WTC11 (cell line): ENCODE data around the gene ZMIZ1. TPM values are rescaled to one million over a fixed set of nuclear protein-coding genes. Genes with fewer than 3 reads are reported as not detected.
A peak's percentile ranks its signal among the peaks of the same experiment; 100 is the strongest.

Experiments
- ATAC-seq: fragments of 200-7000 bp; cut with Tn5 transposase; 2 replicates; pipeline ENCODE4 v1.10.0; 2021; ENCODE audit warnings: mild to moderate bottlenecking, moderate library complexity
- CTCF ChIA-PET: fragments of 300-600 bp; sonication (Branson Sonifier 250); formaldehyde crosslinking; loops from one replicate; lab custom pipeline; 2021; ENCODE audit warnings: antibody characterized with exemption; lab: Charles Lee
- POLR2A ChIA-PET: fragments of 350-600 bp; sonication (Branson Sonifier 250); formaldehyde crosslinking; loops from one replicate; lab custom pipeline; 2021; ENCODE audit warnings: antibody characterized with exemption; lab: Charles Lee
- DNase-seq: peaks from one replicate; pipeline ENCODE4 v3.0.0; 2021; ENCODE audit warnings: low spot score
- H3K27ac Mint-ChIP-seq: 2 replicates; pipeline ENCODE4 v1.8.0; 2021; ENCODE audit warnings: mixed read lengths
- H3K27me3 Mint-ChIP-seq: 2 replicates; pipeline ENCODE4 v1.8.0; 2021; ENCODE audit warnings: low read depth, mild to moderate bottlenecking, moderate library complexity, mixed read lengths
- H3K36me3 Mint-ChIP-seq: 2 replicates; pipeline ENCODE4 v1.8.0; 2021; ENCODE audit warnings: mixed read lengths
- H3K4me1 Mint-ChIP-seq: 2 replicates; pipeline ENCODE4 v1.8.0; 2022; ENCODE audit warnings: mixed read lengths
- H3K4me3 Mint-ChIP-seq: 2 replicates; pipeline ENCODE4 v1.8.0; 2021; ENCODE audit warnings: mild to moderate bottlenecking, moderate library complexity, mixed read lengths
- H3K9me3 Mint-ChIP-seq: 2 replicates; pipeline ENCODE4 v1.8.0; 2021; ENCODE audit warnings: mixed read lengths
- AFF4 ChIP-seq: sonication (generic); formaldehyde crosslinking; IDR thresholded peaks from 2 replicates; pipeline ENCODE4 v1.8.1; 2023; ENCODE audit warnings: mild to moderate bottlenecking, missing genetic modification reagents, borderline replicate concordance
- AR ChIP-seq: fragments of 250-450 bp; sonication (Bioruptor Pico); IDR thresholded peaks from 2 replicates; pipeline ENCODE4 v1.9.0; 2021; ENCODE audit warnings: mild to moderate bottlenecking
- ATF1 ChIP-seq: sonication (generic); formaldehyde crosslinking; IDR thresholded peaks from 2 replicates; pipeline ENCODE4 v1.8.1; 2023; ENCODE audit warnings: mild to moderate bottlenecking, moderate library complexity, missing genetic modification reagents
- CREB1 ChIP-seq: sonication (generic); formaldehyde crosslinking; IDR thresholded peaks from 2 replicates; pipeline ENCODE4 v1.8.0; 2023; ENCODE audit warnings: mild to moderate bottlenecking, missing genetic modification reagents
- CTCF ChIP-seq: fragments of 200-600 bp; IDR thresholded peaks from 2 replicates; pipeline ENCODE4 v1.8.0; 2022; ENCODE audit warnings: antibody characterized with exemption
- ERG ChIP-seq: fragments of 250-450 bp; sonication (Bioruptor Pico); IDR thresholded peaks from 2 replicates; pipeline ENCODE4 v1.8.0; 2021; ENCODE audit warnings: mild to moderate bottlenecking
- FOXK1 ChIP-seq: sonication (generic); formaldehyde crosslinking; IDR thresholded peaks from 2 replicates; pipeline ENCODE4 v1.8.0; 2022; ENCODE audit warnings: mild to moderate bottlenecking, moderate library complexity, missing genetic modification reagents
- FOXP4 ChIP-seq: sonication (generic); formaldehyde crosslinking; IDR thresholded peaks from 2 replicates; pipeline ENCODE4 v1.8.0; 2022; ENCODE audit warnings: mild to moderate bottlenecking, missing genetic modification reagents
- HMGA2 ChIP-seq: fragments of 250-450 bp; sonication (Bioruptor Pico); IDR thresholded peaks from 2 replicates; pipeline ENCODE4 v1.4.0; 2021; ENCODE audit warnings: mild to moderate bottlenecking, moderate library complexity
- JAZF1 ChIP-seq: fragments of 250-450 bp; sonication (Bioruptor Pico); IDR thresholded peaks from 2 replicates; pipeline ENCODE4 v1.9.0; 2021; ENCODE audit warnings: moderate library complexity, mild to moderate bottlenecking, inconsistent platforms
- JUN ChIP-seq: sonication (generic); formaldehyde crosslinking; IDR thresholded peaks from 2 replicates; pipeline ENCODE4 v1.8.0; 2023; ENCODE audit warnings: mild to moderate bottlenecking, missing genetic modification reagents
- PRRX2 ChIP-seq: fragments of 250-450 bp; sonication (Bioruptor Pico); IDR thresholded peaks from 2 replicates; pipeline ENCODE4 v1.8.0; 2021; ENCODE audit warnings: mild to moderate bottlenecking
- ZBTB43 ChIP-seq: sonication (generic); formaldehyde crosslinking; IDR thresholded peaks from 2 replicates; pipeline ENCODE4 v1.8.1; 2023; ENCODE audit warnings: mild to moderate bottlenecking, missing genetic modification reagents
- ZNF121 ChIP-seq: sonication (generic); formaldehyde crosslinking; IDR thresholded peaks from 2 replicates; pipeline ENCODE4 v1.8.0; 2023; ENCODE audit warnings: missing genetic modification reagents
- ZNF396 ChIP-seq: fragments of 250-450 bp; sonication (Bioruptor Pico); IDR thresholded peaks from 2 replicates; pipeline ENCODE4 v1.8.0; 2021; ENCODE audit warnings: mild to moderate bottlenecking, moderate library complexity, borderline replicate concordance
- ZNF416 ChIP-seq: fragments of 250-450 bp; sonication (Bioruptor Pico); IDR thresholded peaks from 2 replicates; pipeline ENCODE4 v1.9.0; 2021; ENCODE audit warnings: mild to moderate bottlenecking, inconsistent platforms
- ZNF512 ChIP-seq: sonication (generic); formaldehyde crosslinking; IDR thresholded peaks from 2 replicates; pipeline ENCODE4 v1.8.1; 2022; ENCODE audit warnings: missing genetic modification reagents, borderline replicate concordance
- total RNA-seq: library from RNA; stranded (reverse); gene quantifications from 3 replicates; pipeline ENCODE4 v1.2.3, GENCODE V29; 2021

ZMIZ1 gene
- total RNA-seq, 1 experiment from 2014 or later: 44.4 TPM

GRCh38 chr10:79116368-79116767, 47.6 kb downstream of the ZMIZ1 start (continued):
- no peak for TF ChIP-seq AR (CRISPR knock-in tag)
- TF ChIP-seq ZNF396 (CRISPR knock-in tag): no peak
- TF ChIP-seq JAZF1 (CRISPR knock-in tag): no peak
- no peak for TF ChIP-seq ATF1 (CRISPR knock-in tag)
- no peak for TF ChIP-seq FOXK1 (CRISPR knock-in tag)
- no peak for TF ChIP-seq JUN (CRISPR knock-in tag)
- no peak for TF ChIP-seq ZNF512 (CRISPR knock-in tag)
- TF ChIP-seq HMGA2: no peak
- no peak for TF ChIP-seq ZNF416 (CRISPR knock-in tag)
- TF ChIP-seq ZNF121 (CRISPR knock-in tag): no peak

GRCh38 chr10:79116801-79117723, 48.3 kb downstream of the ZMIZ1 start:
- ChIA-PET CTCF (interaction anchor here (1.7 kb wide), 1 partner anchor 13 kb away, joined by 7 read pairs; no protein-coding TSS in a partner anchor), POLR2A (no interaction called here)
- no peaks in the 10 kb centered on the region for H3K27me3 Mint-ChIP-seq
- H3K4me3 Mint-ChIP-seq: no peak overlapping the region
- no peaks in the 10 kb centered on the region for H3K9me3 Mint-ChIP-seq
- no peak for ATAC-seq
- DNase-seq: no peak
- peaks cover 58% of the 10 kb centered on the region for H3K4me1 Mint-ChIP-seq
- H3K27ac Mint-ChIP-seq: peak overlapping the region; percentile 12; the same call in 1 of the 2 replicates
- peaks cover 9% of the 10 kb centered on the region; the same call in 1 of the 2 replicates for H3K36me3 Mint-ChIP-seq
- TF ChIP-seq PRRX2 (CRISPR knock-in tag) (no peak), ZBTB43 (CRISPR knock-in tag) (no peak), ERG (CRISPR knock-in tag) (no peak), CTCF (no peak), CREB1 (CRISPR knock-in tag) (no peak), FOXP4 (CRISPR knock-in tag) (no peak), AFF4 (no peak)
